HepG2 (cell line): ENCODE measurements around the gene LRTM2. TPM values are rescaled to one million over a fixed set of nuclear protein-coding genes. Genes with fewer than 3 reads are reported as not detected.

Experiments used
- AGO2 ChIP-seq: fragments of 200-400 bp; formaldehyde crosslinking; optimal IDR thresholded peaks from 2 replicates; pipeline ENCODE3; 2017; ENCODE audit warnings: mild to moderate bottlenecking, low read depth, low read length, moderate library complexity
- ARNTL ChIP-seq: sonication (generic); formaldehyde crosslinking; IDR thresholded peaks from 2 replicates; pipeline ENCODE4 v1.4.0; 2020; ENCODE audit warnings: mild to moderate bottlenecking, missing genetic modification reagents
- BATF2 ChIP-seq: sonication (generic); formaldehyde crosslinking; IDR thresholded peaks from 2 replicates; pipeline ENCODE4 v1.8.0; 2022; ENCODE audit warnings: mild to moderate bottlenecking, missing genetic modification reagents, moderate library complexity
- CENPT ChIP-seq: sonication (generic); formaldehyde crosslinking; IDR thresholded peaks from 2 replicates; pipeline ENCODE4 v1.8.0; 2022; ENCODE audit warnings: low read depth, mild to moderate bottlenecking, moderate library complexity, missing genetic modification reagents
- ELF3 ChIP-seq: IDR thresholded peaks from 2 replicates; pipeline ENCODE4 v1.6.1; 2016; ENCODE audit warnings: missing genetic modification reagents, missing compliant biosample characterization
- GMEB1 ChIP-seq: sonication (generic); formaldehyde crosslinking; IDR thresholded peaks from 2 replicates; pipeline ENCODE4 v1.5.1; 2020; ENCODE audit warnings: missing genetic modification reagents, mild to moderate bottlenecking, borderline replicate concordance
- HCFC1 ChIP-seq: fragments of 150-350 bp; IDR thresholded peaks from 2 replicates; pipeline ENCODE4 v1.6.1; 2014; ENCODE audit warnings: low read depth, low read length
- JARID2 ChIP-seq: sonication (generic); formaldehyde crosslinking; IDR thresholded peaks from 2 replicates; pipeline ENCODE4 v1.8.1; 2023; ENCODE audit warnings: missing genetic modification reagents, inconsistent platforms; ENCODE audit not compliant: insufficient replicate concordance
- KLF11 ChIP-seq: IDR thresholded peaks from 2 replicates; pipeline ENCODE4 v1.6.1; 2016; ENCODE audit warnings: missing compliant biosample characterization
- MYC ChIP-seq: sonication (generic); formaldehyde crosslinking; IDR thresholded peaks from 2 replicates; pipeline ENCODE4 v1.9.0; 2021; ENCODE audit warnings: missing genetic modification reagents, borderline replicate concordance
- NCOA1 ChIP-seq: sonication (generic); formaldehyde crosslinking; IDR thresholded peaks from 2 replicates; pipeline ENCODE4 v1.9.0; 2021; ENCODE audit warnings: missing genetic modification reagents
- NFYC ChIP-seq: IDR thresholded peaks from 2 replicates; pipeline ENCODE4 v1.6.1; 2016; ENCODE audit warnings: missing genetic modification reagents, missing compliant biosample characterization
- PAXIP1 ChIP-seq: sonication (generic); formaldehyde crosslinking; conservative IDR thresholded peaks from 2 replicates; pipeline ENCODE4 v1.4.0; 2020; ENCODE audit warnings: mild to moderate bottlenecking, missing genetic modification reagents, moderate library complexity
- PLSCR1 ChIP-seq: sonication (generic); formaldehyde crosslinking; IDR thresholded peaks from 2 replicates; pipeline ENCODE4 v1.5.0; 2020; ENCODE audit warnings: missing genetic modification reagents, mild to moderate bottlenecking, borderline replicate concordance
- SAFB2 ChIP-seq: sonication (generic); formaldehyde crosslinking; IDR thresholded peaks from 2 replicates; pipeline ENCODE4 v1.5.1; 2020; ENCODE audit warnings: missing genetic modification reagents, low read depth, mild to moderate bottlenecking, borderline replicate concordance
- TMF1 ChIP-seq: sonication (generic); formaldehyde crosslinking; IDR thresholded peaks from 2 replicates; pipeline ENCODE4 v1.8.1; 2022; ENCODE audit warnings: low read depth, missing genetic modification reagents
- TSC22D2 ChIP-seq: sonication (generic); formaldehyde crosslinking; IDR thresholded peaks from 2 replicates; pipeline ENCODE4 v1.5.1; 2020; ENCODE audit warnings: missing genetic modification reagents, mild to moderate bottlenecking, borderline replicate concordance
- ZFP36L1 ChIP-seq: sonication (generic); formaldehyde crosslinking; IDR thresholded peaks from 2 replicates; pipeline ENCODE4 v1.8.0; 2022; ENCODE audit warnings: mild to moderate bottlenecking, missing genetic modification reagents, moderate library complexity
- ZNF251 ChIP-seq: sonication (generic); formaldehyde crosslinking; IDR thresholded peaks from 2 replicates; pipeline ENCODE4 v1.9.0; 2021; ENCODE audit warnings: mild to moderate bottlenecking, missing genetic modification reagents
- ZNF546 ChIP-seq: sonication (generic); formaldehyde crosslinking; conservative IDR thresholded peaks from 2 replicates; pipeline ENCODE4 v1.8.1; 2023; ENCODE audit warnings: mild to moderate bottlenecking, missing genetic modification reagents
- ZNF563 ChIP-seq: sonication (generic); formaldehyde crosslinking; IDR thresholded peaks from 2 replicates; pipeline ENCODE4 v1.8.0; 2022; ENCODE audit warnings: mild to moderate bottlenecking, moderate library complexity, missing genetic modification reagents
- ZNF749 ChIP-seq: sonication (generic); formaldehyde crosslinking; IDR thresholded peaks from 2 replicates; pipeline ENCODE4 v1.8.0; 2022; ENCODE audit warnings: mild to moderate bottlenecking, missing genetic modification reagents, moderate library complexity, borderline replicate concordance
- ZNF784 ChIP-seq: sonication (generic); formaldehyde crosslinking; IDR thresholded peaks from 2 replicates; pipeline ENCODE4 v1.5.1; 2020; ENCODE audit warnings: missing genetic modification reagents, mild to moderate bottlenecking, borderline replicate concordance
- polyA plus RNA-seq, 8 experiments: library from polyadenylated mRNA; depleted of rRNA in 3 of 8; stranded (reverse) in 7 of 8; unstranded in 1 of 8; fragments of >200 nt; fragmentation: Illumina TruSeq in 4 of 8; extraction: Trizol in 4 of 8; gene quantifications; 2 replicates each; pipeline versions ENCODE4 v1.2.1 to v1.2.3, GENCODE V29; 2011 to 2016; ENCODE audit warnings: low read depth in 4 of 8, missing spikeins in 1 of 8, mixed read lengths in 1 of 8; ENCODE audit not compliant: insufficient read depth in 1 of 8
- total RNA-seq, 5 experiments: library from RNA; depleted of rRNA; stranded (reverse); fragments of >200 nt; fragmentation: Illumina TruSeq; extraction: Trizol; gene quantifications; 2 replicates each; pipeline ENCODE4 v1.2.3, GENCODE V29; 2016; ENCODE audit warnings: low read depth in 1 of 5

LRTM2 gene
- total and polyA plus RNA-seq, 2 of the 13 experiments (the other 11 are each of a cell fraction or from before 2014, with no cell fraction given) = 0.09 TPM; not detected in 1

GRCh38 chr12:1804545-1805332 lies 15.6 kb upstream of the LRTM2 start (continued):
- TF ChIP-seq BATF2 (CRISPR knock-in tag) (no peak), PAXIP1 (CRISPR knock-in tag) (no peak), ZFP36L1 (no peak), HCFC1 (peak; percentile 85), ARNTL (no peak), ZNF251 (CRISPR knock-in tag) (no peak), TMF1 (CRISPR knock-in tag) (no peak), ELF3 (peak; percentile 64), PLSCR1 (CRISPR knock-in tag) (no peak), MYC (CRISPR knock-in tag) (peak; percentile 50; the same call in 1 of the 2 replicates), ZNF563 (CRISPR knock-in tag) (no peak), ZNF784 (CRISPR knock-in tag) (no peak), AGO2 (peak; percentile 47), KLF11 (CRISPR knock-in tag) (no peak), JARID2 (CRISPR knock-in tag) (no peak), NFYC (peak; percentile 95), NCOA1 (no peak), TSC22D2 (CRISPR knock-in tag) (no peak), CENPT (CRISPR knock-in tag) (no peak), GMEB1 (CRISPR knock-in tag) (no peak), ZNF749 (CRISPR knock-in tag) (no peak), SAFB2 (CRISPR knock-in tag) (no peak), ZNF546 (CRISPR knock-in tag) (no peak)
